ENCODE data around the gene PSMD9. TPM values are rescaled to one million over a fixed set of nuclear protein-coding genes. Genes with fewer than 3 reads are reported as not detected.

The PSMD9 gene
- total and polyA plus RNA-seq, 4 donors: 39.0 to 57.6 (median 51.2) TPM

DNA sequence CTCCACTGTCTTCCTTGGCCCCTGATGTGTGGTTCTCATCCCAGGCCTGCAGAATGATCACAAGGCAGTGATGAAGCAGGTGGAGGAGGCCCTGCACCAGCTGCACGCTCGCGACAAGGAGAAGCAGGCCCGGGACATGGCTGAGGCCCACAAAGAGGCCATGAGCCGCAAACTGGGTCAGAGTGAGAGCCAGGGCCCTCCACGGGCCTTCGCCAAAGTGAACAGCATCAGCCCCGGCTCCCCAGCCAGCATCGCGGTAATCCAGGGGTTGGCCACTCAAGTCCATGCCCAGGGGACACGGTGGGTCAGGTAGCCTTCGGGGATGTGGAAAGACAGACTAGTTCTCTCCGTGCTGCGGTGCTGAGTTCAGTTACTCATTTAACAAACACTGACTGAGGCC, 11.0 kb downstream of the PSMD9 start:
- no peaks in the 10 kb centered on the region for H3K9me3 ChIP-seq (ENCODE audit: control insufficient read depth in 4 of 4, low read length in 3 of 4)
- no peaks in the 10 kb centered on the region for H3K27me3 ChIP-seq (ENCODE audit: control insufficient read depth in 4 of 4, insufficient read depth in 4 of 4, low read length in 3 of 4)
- TF ChIP-seq RAD21 (IDR thresholded peaks at IDR 0.05): no peak
- TF ChIP-seq, protein P1, sequence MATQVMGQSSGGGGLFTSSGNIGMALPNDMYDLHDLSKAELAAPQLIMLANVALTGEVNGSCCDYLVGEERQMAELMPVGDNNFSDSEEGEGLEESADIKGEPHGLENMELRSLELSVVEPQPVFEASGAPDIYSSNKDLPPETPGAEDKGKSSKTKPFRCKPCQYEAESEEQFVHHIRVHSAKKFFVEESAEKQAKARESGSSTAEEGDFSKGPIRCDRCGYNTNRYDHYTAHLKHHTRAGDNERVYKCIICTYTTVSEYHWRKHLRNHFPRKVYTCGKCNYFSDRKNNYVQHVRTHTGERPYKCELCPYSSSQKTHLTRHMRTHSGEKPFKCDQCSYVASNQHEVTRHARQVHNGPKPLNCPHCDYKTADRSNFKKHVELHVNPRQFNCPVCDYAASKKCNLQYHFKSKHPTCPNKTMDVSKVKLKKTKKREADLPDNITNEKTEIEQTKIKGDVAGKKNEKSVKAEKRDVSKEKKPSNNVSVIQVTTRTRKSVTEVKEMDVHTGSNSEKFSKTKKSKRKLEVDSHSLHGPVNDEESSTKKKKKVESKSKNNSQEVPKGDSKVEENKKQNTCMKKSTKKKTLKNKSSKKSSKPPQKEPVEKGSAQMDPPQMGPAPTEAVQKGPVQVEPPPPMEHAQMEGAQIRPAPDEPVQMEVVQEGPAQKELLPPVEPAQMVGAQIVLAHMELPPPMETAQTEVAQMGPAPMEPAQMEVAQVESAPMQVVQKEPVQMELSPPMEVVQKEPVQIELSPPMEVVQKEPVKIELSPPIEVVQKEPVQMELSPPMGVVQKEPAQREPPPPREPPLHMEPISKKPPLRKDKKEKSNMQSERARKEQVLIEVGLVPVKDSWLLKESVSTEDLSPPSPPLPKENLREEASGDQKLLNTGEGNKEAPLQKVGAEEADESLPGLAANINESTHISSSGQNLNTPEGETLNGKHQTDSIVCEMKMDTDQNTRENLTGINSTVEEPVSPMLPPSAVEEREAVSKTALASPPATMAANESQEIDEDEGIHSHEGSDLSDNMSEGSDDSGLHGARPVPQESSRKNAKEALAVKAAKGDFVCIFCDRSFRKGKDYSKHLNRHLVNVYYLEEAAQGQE (IDR thresholded peaks at IDR 0.05): no peak
- TF ChIP-seq FOXA2 (IDR thresholded peaks at IDR 0.05): no peak
- no peak for TF ChIP-seq EGR1 (IDR thresholded peaks at IDR 0.05; ENCODE audit: low read depth in 2 of 2)
- TF ChIP-seq, protein P2, sequence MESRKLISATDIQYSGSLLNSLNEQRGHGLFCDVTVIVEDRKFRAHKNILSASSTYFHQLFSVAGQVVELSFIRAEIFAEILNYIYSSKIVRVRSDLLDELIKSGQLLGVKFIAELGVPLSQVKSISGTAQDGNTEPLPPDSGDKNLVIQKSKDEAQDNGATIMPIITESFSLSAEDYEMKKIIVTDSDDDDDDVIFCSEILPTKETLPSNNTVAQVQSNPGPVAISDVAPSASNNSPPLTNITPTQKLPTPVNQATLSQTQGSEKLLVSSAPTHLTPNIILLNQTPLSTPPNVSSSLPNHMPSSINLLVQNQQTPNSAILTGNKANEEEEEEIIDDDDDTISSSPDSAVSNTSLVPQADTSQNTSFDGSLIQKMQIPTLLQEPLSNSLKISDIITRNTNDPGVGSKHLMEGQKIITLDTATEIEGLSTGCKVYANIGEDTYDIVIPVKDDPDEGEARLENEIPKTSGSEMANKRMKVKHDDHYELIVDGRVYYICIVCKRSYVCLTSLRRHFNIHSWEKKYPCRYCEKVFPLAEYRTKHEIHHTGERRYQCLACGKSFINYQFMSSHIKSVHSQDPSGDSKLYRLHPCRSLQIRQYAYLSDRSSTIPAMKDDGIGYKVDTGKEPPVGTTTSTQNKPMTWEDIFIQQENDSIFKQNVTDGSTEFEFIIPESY (IDR thresholded peaks at IDR 0.05): no peak
- no peak for TF ChIP-seq FOXA1 (IDR thresholded peaks at IDR 0.05)
- TF ChIP-seq NR2F2 (IDR thresholded peaks at IDR 0.05): no peak
- TF ChIP-seq, protein P3, sequence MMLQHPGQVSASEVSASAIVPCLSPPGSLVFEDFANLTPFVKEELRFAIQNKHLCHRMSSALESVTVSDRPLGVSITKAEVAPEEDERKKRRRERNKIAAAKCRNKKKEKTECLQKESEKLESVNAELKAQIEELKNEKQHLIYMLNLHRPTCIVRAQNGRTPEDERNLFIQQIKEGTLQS (IDR thresholded peaks at IDR 0.05): no peak
- TF ChIP-seq, protein P4, sequence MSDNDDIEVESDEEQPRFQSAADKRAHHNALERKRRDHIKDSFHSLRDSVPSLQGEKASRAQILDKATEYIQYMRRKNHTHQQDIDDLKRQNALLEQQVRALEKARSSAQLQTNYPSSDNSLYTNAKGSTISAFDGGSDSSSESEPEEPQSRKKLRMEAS (IDR thresholded peaks at IDR 0.05): no peak
- TF ChIP-seq YY1 (IDR thresholded peaks at IDR 0.05): no peak
- no peak for TF ChIP-seq SP1 (IDR thresholded peaks at IDR 0.05)
- TF ChIP-seq JUND (IDR thresholded peaks at IDR 0.05): no peak
- no peak for TF ChIP-seq TAF1 (conservative IDR thresholded peaks at IDR 0.05)
- TF ChIP-seq RXRA (IDR thresholded peaks at IDR 0.05): no peak
- TF ChIP-seq HNF4A (conservative IDR thresholded peaks at IDR 0.05): no peak
- TF ChIP-seq HNF4G (IDR thresholded peaks at IDR 0.05): no peak
- no peak for TF ChIP-seq GABPA (IDR thresholded peaks at IDR 0.05 in 1 of 2, conservative IDR thresholded peaks at IDR 0.05 in 1 of 2)
- TF ChIP-seq, protein P5, sequence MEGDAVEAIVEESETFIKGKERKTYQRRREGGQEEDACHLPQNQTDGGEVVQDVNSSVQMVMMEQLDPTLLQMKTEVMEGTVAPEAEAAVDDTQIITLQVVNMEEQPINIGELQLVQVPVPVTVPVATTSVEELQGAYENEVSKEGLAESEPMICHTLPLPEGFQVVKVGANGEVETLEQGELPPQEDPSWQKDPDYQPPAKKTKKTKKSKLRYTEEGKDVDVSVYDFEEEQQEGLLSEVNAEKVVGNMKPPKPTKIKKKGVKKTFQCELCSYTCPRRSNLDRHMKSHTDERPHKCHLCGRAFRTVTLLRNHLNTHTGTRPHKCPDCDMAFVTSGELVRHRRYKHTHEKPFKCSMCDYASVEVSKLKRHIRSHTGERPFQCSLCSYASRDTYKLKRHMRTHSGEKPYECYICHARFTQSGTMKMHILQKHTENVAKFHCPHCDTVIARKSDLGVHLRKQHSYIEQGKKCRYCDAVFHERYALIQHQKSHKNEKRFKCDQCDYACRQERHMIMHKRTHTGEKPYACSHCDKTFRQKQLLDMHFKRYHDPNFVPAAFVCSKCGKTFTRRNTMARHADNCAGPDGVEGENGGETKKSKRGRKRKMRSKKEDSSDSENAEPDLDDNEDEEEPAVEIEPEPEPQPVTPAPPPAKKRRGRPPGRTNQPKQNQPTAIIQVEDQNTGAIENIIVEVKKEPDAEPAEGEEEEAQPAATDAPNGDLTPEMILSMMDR (IDR thresholded peaks at IDR 0.05; ENCODE audit: low read depth, low read length, missing input control): no peak
- H3K27ac ChIP-seq (ENCODE audit: low read depth in 1 of 2, low read length in 2 of 2): no peak overlapping the region
- DNase-seq (ENCODE audit: low spot score): no peak
- whole genome bisulfite sequencing: 96% methylated on average over 14 of the region's 14 CpGs
- H3K4me1 ChIP-seq (ENCODE audit: control insufficient read depth in 4 of 4, insufficient read depth in 4 of 4, low read length in 3 of 4): peaks cover 0 to 1% (median under 1%) of the 10 kb centered on the region in 4 donors
- H3K4me3 ChIP-seq (ENCODE audit: low read depth in 1 of 3, low read length in 3 of 3): no peak overlapping the region
- no peak overlapping the region for H3K9ac ChIP-seq (ENCODE audit: low read depth in 1 of 2, low read length in 2 of 2)
- peaks cover 9 to 62% (median 36%) of the 10 kb centered on the region in 4 donors for H3K36me3 ChIP-seq (ENCODE audit: control insufficient read depth in 4 of 4, insufficient read depth in 3 of 4, low read depth in 1 of 4, low read length in 3 of 4)
